SK-N-MC (cell line): ENCODE results near the gene ZNF888.
"Not testable (repeated sequence)": the region's sequence is repeated elsewhere in the genome, so short reads cannot be mapped to it uniquely, and the experiment has no call there.

Experiments used
- DNase-seq: peaks from one replicate; pipeline ENCODE4 v3.0.0-alpha.2; 2011; ENCODE audit warnings: low read depth, low spot score
- H3K27ac ChIP-seq: fragments of 200-600 bp; sonication (generic); 2 replicates; pipeline ENCODE4 v1.5.1; 2016; ENCODE audit warnings: mixed run types
- H3K36me3 ChIP-seq: fragments of 200-600 bp; sonication (generic); 2 replicates; pipeline ENCODE4 v1.6.1; 2017; ENCODE audit warnings: antibody characterized with exemption, low read length, mixed read lengths; ENCODE audit not compliant: insufficient read depth
- H3K4me3 ChIP-seq: fragments of 200-600 bp; sonication (generic); 2 replicates; pipeline ENCODE4 v1.5.1; 2016
- H3K9ac ChIP-seq: fragments of 200-600 bp; sonication (generic); 2 replicates; pipeline ENCODE4 v1.8.0; 2017; ENCODE audit warnings: mixed run types, mixed read lengths; ENCODE audit not compliant: insufficient read length
- H3K9me3 ChIP-seq: fragments of 200-600 bp; sonication (generic); 2 replicates; pipeline ENCODE4 v1.6.1; 2017; ENCODE audit warnings: low read depth, mild to moderate bottlenecking, antibody characterized with exemption, low read length, moderate library complexity, mixed read lengths
- EZH2 ChIP-seq: fragments of 200-600 bp; sonication (generic); IDR thresholded peaks from one replicate; pipeline ENCODE4 v1.6.1; 2017; ENCODE audit warnings: antibody characterized with exemption
- FOXP2 ChIP-seq: optimal IDR thresholded peaks from 2 replicates; pipeline ENCODE3; 2011; ENCODE audit warnings: mild to moderate bottlenecking, moderate library complexity; ENCODE audit not compliant: insufficient read depth; ENCODE audit errors: extremely low read length, control extremely low read depth
- POLR2AphosphoS5 ChIP-seq: IDR thresholded peaks from 2 replicates; pipeline ENCODE4 v1.6.1; 2012; ENCODE audit warnings: mild to moderate bottlenecking, low read depth, low read length, borderline replicate concordance

ZNF888 gene

GRCh38 chr19:52956917-52957316 is 33.7 kb upstream of the ZNF888 start:
- TF ChIP-seq POLR2AphosphoS5, result no peak
- TF ChIP-seq FOXP2, result no peak
- no peak for TF ChIP-seq EZH2
- H3K9me3 ChIP-seq, result no peaks in the 10 kb centered on the region
- no peak for DNase-seq
- no peak overlapping the region for H3K4me3 ChIP-seq
- no peak overlapping the region for H3K9ac ChIP-seq
- H3K27ac ChIP-seq, result no peak overlapping the region
- peaks cover 43% of the 10 kb centered on the region for H3K36me3 ChIP-seq

GRCh38 chr19:52949422-52949821 is 26.2 kb upstream of the ZNF888 start:
- Histone ChIP-seq H3K9ac (no peak overlapping the region), H3K27ac (no peak overlapping the region), H3K36me3 (peaks cover 39% of the 10 kb centered on the region), H3K4me3 (no peak overlapping the region), H3K9me3 (peaks cover 7% of the 10 kb centered on the region; the same call in 1 of the 2 replicates)
- TF ChIP-seq POLR2AphosphoS5 (no peak), FOXP2 (no peak), EZH2 (no peak)
- DNase-seq, result no peak

GRCh38 chr19:52948025-52948770 is 25.0 kb upstream of the ZNF888 start:
- no peak overlapping the region for H3K27ac ChIP-seq
- no peak overlapping the region for H3K4me3 ChIP-seq
- no peak for DNase-seq
- no peak overlapping the region for H3K9ac ChIP-seq
- peaks cover 7% of the 10 kb centered on the region; the same call in 1 of the 2 replicates for H3K9me3 ChIP-seq
- H3K36me3 ChIP-seq, result peaks cover 35% of the 10 kb centered on the region
- no peak for TF ChIP-seq EZH2
- TF ChIP-seq FOXP2, result no peak
- TF ChIP-seq POLR2AphosphoS5, result no peak

GRCh38 chr19:52946322-52947310 is 23.4 kb upstream of the ZNF888 start:
- no peak for DNase-seq
- Histone ChIP-seq H3K27ac (no peak overlapping the region), H3K9me3 (peaks cover 7% of the 10 kb centered on the region; the same call in 1 of the 2 replicates), H3K9ac (no peak overlapping the region), H3K36me3 (peaks cover 20% of the 10 kb centered on the region), H3K4me3 (no peak overlapping the region)
- no peak for TF ChIP-seq FOXP2
- no peak for TF ChIP-seq POLR2AphosphoS5

- no peak overlapping the region for H3K9ac ChIP-seq
- no peak for TF ChIP-seq FOXP2
- TF ChIP-seq EZH2, result no peak
- no peak for TF ChIP-seq POLR2AphosphoS5
Observed at GRCh38 chr19:52945652-52946321, 22.6 kb upstream of the ZNF888 start.

GRCh38 chr19:52944703-52945493 is 21.7 kb upstream of the ZNF888 start:
- not testable (repeated sequence) for H3K9ac ChIP-seq, DNase-seq, H3K27ac ChIP-seq

More at GRCh38 chr19:52945652-52946321, 22.6 kb upstream of the ZNF888 start:
- DNase-seq, result no peak
- Histone ChIP-seq H3K27ac (no peak overlapping the region), H3K36me3 (peaks cover 11% of the 10 kb centered on the region), H3K9me3 (peaks cover 5% of the 10 kb centered on the region; the same call in 1 of the 2 replicates), H3K4me3 (no peak overlapping the region)

GRCh38 chr19:52943884-52944643 is 20.8 kb upstream of the ZNF888 start:
- no peak overlapping the region for H3K4me3 ChIP-seq
- 0 out of 2 replicates have a peak, but pooled peaks cover 3% of the 10 kb centered on the region for H3K9me3 ChIP-seq
- TF ChIP-seq EZH2, result no peak
- TF ChIP-seq POLR2AphosphoS5, result no peak
- TF ChIP-seq FOXP2, result no peak
- H3K36me3 ChIP-seq, result no peaks in the 10 kb centered on the region
- DNase-seq, result no peak
- no peak overlapping the region for H3K27ac ChIP-seq
- H3K9ac ChIP-seq, result no peak overlapping the region

More at GRCh38 chr19:52944703-52945493, 21.7 kb upstream of the ZNF888 start:
- H3K9me3 ChIP-seq, H3K36me3 ChIP-seq, H3K4me3 ChIP-seq: not testable (repeated sequence)
